Heart left ventricle (tissue), 13 donors: ENCODE measurements around the gene PTPRN2.

Source experiments
- POLR2A ChIP-seq, 2 donors: fragments of 450-650 bp; IDR thresholded peaks; one replicate each; pipeline ENCODE4 v1.6.1; 2017; ENCODE audit warnings: antibody characterized with exemption in 2 of 2, mild to moderate bottlenecking in 2 of 2, moderate library complexity in 2 of 2
- TF ChIP-seq, protein P1 (sequence below), 12 donors: fragments of 200-600 bp; sonication (generic) in 4 of 12; IDR thresholded peaks; one replicate each; pipeline versions ENCODE4 v1.5.0 to v1.8.0; 2018 to 2022; ENCODE audit warnings: antibody characterized with exemption in 12 of 12, mild to moderate bottlenecking in 5 of 12
- donor health status: ischemic (EF 13 %, LVEDD 7.1; RV severe dilation, severe dysfunction).
- donor health status: DM: no; HTN: yes; CAD: no.
- donor health status: DM: no; HTN: no; CAD: no.
- donor health status: ischemic (EF 25% LVEDD 6.9; RV normal size, moderate dysfunction).
- donor health status: ischemic (EF 25% LVEDD 5.7; RV mildly dilated, moderate dysfunction).
- donor health status: ischemic (EF 35%, LVEDD 5.7; RV mildly dilated, moderate dysfunction).
- donor health status: nonischemic (EF 11% LVEDD 7.7; RV severe dilation, severe dysfunction).
- donor health status: DM: yes; HTN: yes; CAD: no.
- donor health status: PGD.
- donor health status: ischemic (EF 29% LVEDD 5.4; RV normal size, mild dysfunction).
- donor health status: nonischemic (EF 23%, LVEDD 6.1; RV moderate dilation, normal function).

DNA sequence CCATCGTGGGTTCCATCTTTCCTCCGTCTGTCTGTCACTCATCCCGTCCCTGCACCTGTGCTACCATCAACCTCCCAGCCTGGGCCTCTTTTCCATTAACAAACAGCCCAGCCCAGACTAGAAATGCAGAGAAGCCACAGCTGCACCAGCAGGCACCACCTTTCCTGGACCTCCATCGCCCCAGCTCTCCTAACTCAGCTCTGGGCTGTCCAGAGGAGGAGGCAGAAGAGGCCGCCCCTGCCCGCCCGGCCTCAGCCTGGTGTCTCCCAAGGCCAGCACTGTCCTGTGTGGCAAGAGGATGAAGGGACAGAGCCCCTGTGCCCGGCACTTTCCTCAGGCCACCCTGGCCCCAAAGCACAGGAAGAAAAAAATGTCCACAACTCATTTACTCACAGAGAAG is 225.6 kb downstream of the PTPRN2 start:
- TF ChIP-seq, protein P1, sequence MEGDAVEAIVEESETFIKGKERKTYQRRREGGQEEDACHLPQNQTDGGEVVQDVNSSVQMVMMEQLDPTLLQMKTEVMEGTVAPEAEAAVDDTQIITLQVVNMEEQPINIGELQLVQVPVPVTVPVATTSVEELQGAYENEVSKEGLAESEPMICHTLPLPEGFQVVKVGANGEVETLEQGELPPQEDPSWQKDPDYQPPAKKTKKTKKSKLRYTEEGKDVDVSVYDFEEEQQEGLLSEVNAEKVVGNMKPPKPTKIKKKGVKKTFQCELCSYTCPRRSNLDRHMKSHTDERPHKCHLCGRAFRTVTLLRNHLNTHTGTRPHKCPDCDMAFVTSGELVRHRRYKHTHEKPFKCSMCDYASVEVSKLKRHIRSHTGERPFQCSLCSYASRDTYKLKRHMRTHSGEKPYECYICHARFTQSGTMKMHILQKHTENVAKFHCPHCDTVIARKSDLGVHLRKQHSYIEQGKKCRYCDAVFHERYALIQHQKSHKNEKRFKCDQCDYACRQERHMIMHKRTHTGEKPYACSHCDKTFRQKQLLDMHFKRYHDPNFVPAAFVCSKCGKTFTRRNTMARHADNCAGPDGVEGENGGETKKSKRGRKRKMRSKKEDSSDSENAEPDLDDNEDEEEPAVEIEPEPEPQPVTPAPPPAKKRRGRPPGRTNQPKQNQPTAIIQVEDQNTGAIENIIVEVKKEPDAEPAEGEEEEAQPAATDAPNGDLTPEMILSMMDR (IDR thresholded peaks at IDR 0.05) = no peak
- no peak for TF ChIP-seq POLR2A (IDR thresholded peaks at IDR 0.05)
